Astrocyte of the cerebellum (primary cell): ENCODE results near the gene ANXA6.

Source experiments
- DNase-seq: peaks from one replicate; pipeline ENCODE4 v3.0.0-alpha.2; 2011; ENCODE audit warnings: low read depth
- H3K4me3 ChIP-seq: 2 replicates; pipeline ENCODE4 v1.5.1; 2011; ENCODE audit warnings: mild to moderate bottlenecking, low read depth, low read length, moderate library complexity
- in situ Hi-C: cut with HindIII; loops from 2 replicates; pipeline ENCODE4 v1.10.0; 2017; ENCODE audit warnings: low sequenced_read_pairs
- TF ChIP-seq, protein P1 (sequence below): IDR thresholded peaks from 2 replicates; pipeline ENCODE4 v1.5.1; 2012; ENCODE audit warnings: low read length, low read depth, moderate library complexity, mild to moderate bottlenecking; ENCODE audit errors: missing control alignments

ANXA6 gene

GRCh38 chr5:151087486-151087885 lies 70.1 kb downstream of the ANXA6 start:
- DNase-seq = no peak
- in situ Hi-C loops = no loop called here
- TF ChIP-seq, protein P1, sequence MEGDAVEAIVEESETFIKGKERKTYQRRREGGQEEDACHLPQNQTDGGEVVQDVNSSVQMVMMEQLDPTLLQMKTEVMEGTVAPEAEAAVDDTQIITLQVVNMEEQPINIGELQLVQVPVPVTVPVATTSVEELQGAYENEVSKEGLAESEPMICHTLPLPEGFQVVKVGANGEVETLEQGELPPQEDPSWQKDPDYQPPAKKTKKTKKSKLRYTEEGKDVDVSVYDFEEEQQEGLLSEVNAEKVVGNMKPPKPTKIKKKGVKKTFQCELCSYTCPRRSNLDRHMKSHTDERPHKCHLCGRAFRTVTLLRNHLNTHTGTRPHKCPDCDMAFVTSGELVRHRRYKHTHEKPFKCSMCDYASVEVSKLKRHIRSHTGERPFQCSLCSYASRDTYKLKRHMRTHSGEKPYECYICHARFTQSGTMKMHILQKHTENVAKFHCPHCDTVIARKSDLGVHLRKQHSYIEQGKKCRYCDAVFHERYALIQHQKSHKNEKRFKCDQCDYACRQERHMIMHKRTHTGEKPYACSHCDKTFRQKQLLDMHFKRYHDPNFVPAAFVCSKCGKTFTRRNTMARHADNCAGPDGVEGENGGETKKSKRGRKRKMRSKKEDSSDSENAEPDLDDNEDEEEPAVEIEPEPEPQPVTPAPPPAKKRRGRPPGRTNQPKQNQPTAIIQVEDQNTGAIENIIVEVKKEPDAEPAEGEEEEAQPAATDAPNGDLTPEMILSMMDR = no peak
- no peak overlapping the region for H3K4me3 ChIP-seq

GRCh38 chr5:151086905-151087360 lies 70.6 kb downstream of the ANXA6 start:
- TF ChIP-seq, protein P1 = no peak
- in situ Hi-C loops = no loop called here
- H3K4me3 ChIP-seq = no peak overlapping the region
- no peak for DNase-seq

DNA sequence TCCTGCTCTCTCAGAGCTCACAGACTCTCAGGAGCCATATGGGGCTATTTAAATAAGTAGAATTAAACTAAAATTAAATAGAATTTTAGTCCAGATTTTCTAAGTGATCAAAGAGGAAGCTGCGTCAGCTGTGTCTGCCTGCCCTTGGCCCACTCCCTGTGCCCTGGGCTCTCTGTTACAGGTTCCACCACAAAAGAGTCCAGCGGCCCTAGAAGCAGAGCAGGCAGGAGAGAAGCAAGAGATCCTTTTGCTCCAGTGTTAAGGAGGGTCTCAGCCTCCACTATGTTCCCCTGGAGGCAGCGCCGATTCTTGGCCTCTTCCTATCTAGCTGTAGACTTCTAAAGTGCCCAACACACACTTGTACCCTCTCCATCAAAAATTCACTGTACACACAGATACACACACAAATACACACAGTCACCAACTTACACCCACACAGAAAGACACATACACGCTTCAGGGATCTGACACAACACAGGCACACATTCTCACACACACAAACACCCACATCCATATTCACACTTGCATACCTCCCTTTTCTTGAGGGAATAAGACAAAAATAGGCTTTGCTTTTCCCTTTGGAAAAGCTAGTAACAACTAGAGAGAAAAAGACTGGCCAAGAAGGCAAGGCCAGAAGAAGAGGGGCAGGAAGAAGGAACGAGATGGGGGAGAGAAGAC lies 71.2 kb downstream of the ANXA6 start:
- TF ChIP-seq, protein P1 = no peak
- H3K4me3 ChIP-seq = no peak overlapping the region
- no peak for DNase-seq
- in situ Hi-C loops = no loop called here

DNA sequence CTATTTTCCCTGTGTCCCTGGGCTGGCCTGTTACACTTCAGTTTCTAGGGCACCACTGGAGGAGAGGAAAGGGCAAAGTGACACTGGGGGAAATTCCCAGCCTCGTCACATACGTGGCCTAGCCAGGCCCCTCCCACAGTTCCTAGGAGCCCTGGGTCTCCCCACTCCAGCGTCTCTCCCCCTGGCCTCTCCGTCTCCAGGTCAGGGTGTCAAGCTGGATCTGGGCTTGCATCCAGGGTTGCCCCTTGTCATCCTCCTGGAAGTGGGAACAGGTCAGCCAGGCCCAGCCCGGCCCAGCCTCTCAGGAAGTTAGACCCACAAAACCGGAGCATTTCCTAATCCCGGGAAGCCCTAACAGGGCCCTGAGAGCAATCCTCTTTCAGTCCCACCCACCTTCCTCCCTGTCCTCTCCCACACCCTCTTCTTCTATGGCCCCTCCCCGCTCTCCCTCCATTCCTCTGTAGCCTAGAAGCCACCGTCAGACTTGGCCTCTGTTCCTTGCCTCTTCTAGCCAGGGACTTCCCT lies 72.0 kb downstream of the ANXA6 start:
- H3K4me3 ChIP-seq = no peak overlapping the region
- TF ChIP-seq, protein P1 = no peak
- in situ Hi-C loops = no loop called here
- DNase-seq = no peak

DNA sequence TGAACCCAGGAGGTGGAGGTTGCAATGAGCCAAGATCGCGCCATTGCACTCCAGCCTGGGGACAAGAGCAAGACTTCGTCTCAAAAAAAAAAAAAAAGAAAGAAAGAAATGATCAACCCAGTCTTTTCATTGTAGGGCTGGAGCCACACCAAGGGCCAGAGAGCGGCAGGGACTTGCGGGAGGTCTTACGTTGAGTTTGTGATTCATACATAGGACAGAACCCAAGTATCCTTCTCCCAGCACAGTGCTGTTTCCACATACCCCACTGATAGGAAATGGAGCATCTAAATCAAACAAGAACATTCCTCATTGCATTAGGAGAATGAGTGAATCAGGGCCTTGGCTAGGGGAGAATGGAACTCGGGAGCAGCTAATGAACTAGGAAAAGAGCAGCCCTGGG lies 73.2 kb downstream of the ANXA6 start:
- DNase-seq = no peak
- no peak overlapping the region for H3K4me3 ChIP-seq
- in situ Hi-C loops = no loop called here
- TF ChIP-seq, protein P1 = no peak

DNA sequence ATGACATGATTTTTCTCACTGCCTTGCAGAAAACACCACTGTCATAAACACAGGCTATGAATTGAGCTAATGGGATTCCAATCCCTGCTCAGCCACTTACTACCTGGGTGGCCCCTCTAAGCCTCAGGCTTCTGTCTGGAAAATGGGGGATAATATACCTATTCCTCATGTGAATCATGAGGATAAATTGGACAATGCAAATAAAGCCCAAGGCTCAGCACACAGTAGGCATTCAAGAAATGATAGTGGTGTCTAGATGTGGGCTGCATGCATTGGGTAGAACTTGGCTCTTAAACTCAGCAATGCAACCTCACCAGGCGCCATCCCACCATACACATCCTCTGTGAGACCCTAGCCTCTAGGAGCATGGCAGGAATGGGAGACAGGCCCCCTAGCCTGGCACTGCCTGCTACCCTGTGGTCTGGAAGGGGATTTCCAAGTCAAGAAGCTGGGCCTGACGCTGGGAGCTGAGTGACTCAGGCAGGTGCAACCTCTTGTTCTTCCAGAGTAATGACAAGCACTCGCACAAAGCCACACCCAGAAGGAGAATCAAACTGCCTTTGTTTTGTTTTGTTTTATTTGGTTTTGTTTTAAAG lies 74.4 kb downstream of the ANXA6 start:
- in situ Hi-C loops = no loop called here
- no peak for DNase-seq
- TF ChIP-seq, protein P1 = no peak
- H3K4me3 ChIP-seq = no peak overlapping the region
